GM19468 (cell line): Measurements from ENCODE around the gene GAREM2.

Experiments used
- ATAC-seq: cut with Tn5 transposase; IDR thresholded peaks from one replicate; pipeline ENCODE4 v1.9.1; 2021; ENCODE audit warnings: mild to moderate bottlenecking, moderate library complexity, moderate number of reproducible peaks; ENCODE audit not compliant: unreplicated experiment; ENCODE audit errors: extremely low read depth

GAREM2 gene

GRCh38 chr2:26185954-26186770 lies 13.3 kb downstream of the GAREM2 start:
- ATAC-seq, result no peak

GRCh38 chr2:26187114-26187513 lies 14.2 kb downstream of the GAREM2 start:
- ATAC-seq, result no peak

DNA sequence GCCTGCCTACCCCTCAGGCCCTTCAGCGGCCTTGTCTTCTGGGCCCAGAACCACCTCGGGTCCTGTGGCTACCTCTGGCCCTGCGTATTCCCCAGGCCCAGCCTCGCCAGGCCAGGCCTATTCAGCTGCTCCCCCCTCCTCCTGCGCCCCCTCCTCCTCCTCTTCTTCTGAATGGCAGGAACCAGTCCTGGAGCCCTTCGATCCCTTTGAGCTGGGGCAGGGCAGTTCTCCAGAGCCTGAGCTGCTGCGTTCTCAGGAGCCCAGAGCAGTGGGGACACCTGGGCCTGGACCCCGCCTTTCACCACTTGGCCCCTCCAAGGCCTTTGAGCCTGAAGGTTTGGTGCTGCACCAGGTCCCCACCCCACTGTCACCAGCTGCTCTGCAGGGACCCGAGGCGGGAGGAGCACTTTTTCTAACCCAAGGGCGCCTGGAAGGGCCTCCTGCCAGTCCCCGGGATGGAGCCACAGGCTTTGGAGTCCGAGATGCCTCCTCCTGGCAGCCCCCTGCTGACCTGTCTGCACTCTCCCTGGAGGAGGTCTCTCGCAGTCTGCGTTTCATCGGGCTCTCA lies 14.7 kb downstream of the GAREM2 start:
- ATAC-seq, result no peak

- no peak for ATAC-seq
Measured at GRCh38 chr2:26189123-26189522, 16.2 kb downstream of the GAREM2 start.

DNA sequence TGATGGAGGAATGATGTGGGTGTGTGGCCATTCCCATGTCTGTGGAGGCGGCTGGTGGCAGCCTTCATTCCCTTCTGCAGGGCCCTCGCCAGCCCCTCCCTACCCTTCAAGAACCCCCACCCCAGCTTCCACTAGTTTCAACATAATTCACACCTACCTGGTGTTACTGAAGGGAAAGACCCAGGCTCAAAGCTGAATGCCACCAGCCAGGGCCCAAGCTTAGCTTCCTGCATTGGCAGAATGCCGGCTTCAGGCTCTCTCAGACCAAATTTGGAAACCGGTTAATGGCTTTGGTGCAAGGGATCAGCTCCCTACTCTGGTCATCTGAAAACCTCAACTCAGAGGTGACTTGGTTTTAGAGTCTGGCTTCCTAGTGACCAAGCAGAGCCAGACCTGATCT lies 16.9 kb downstream of the GAREM2 start:
- ATAC-seq, result no peak

DNA sequence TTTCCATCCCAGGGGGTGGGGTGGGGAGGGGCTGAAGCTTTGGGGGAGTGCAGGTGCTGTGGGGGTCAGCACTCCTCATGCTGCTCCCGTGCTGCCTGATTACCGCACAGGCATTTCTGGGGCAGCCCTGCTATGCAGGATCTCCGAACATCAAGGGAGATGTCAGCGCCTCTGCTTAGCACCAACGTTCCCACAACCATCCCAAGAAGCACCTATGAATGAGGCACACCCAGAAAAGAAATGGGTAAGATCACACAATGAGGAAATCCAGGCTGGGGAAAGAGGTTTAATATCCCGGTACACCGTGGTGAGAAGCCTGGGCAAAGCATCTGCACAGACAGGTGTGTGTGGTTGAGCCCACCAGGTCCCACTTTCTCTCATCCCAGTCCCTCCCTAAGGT lies 17.5 kb downstream of the GAREM2 start:
- no peak for ATAC-seq

GRCh38 chr2:26191316-26192159 lies 18.6 kb downstream of the GAREM2 start:
- ATAC-seq, result no peak

GRCh38 chr2:26193578-26194231 lies 20.8 kb downstream of the GAREM2 start:
- ATAC-seq, result no peak

GRCh38 chr2:26195040-26195984 lies 22.4 kb downstream of the GAREM2 start:
- no peak for ATAC-seq

- ATAC-seq, result no peak
Measured at GRCh38 chr2:26196683-26197418, 24.0 kb downstream of the GAREM2 start.

DNA sequence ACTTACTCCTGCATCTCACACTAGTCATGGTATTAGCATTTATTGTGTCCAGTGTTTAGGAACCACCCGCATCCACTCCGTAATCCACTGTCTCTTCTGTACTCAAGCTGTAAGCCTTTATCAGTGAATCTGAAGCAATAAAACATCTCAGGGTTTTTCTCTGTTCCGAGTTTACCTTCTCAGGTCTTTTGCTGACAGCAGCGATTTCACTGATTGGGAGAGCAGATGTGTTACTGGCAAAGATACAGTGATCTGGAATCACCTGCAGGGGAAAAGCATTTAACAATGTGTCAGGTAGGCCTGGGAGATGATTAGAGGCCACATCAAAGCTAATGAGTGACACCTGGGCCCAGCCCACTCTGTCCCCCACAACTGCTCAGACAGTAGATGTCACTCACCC lies 24.6 kb downstream of the GAREM2 start:
- no peak for ATAC-seq

DNA sequence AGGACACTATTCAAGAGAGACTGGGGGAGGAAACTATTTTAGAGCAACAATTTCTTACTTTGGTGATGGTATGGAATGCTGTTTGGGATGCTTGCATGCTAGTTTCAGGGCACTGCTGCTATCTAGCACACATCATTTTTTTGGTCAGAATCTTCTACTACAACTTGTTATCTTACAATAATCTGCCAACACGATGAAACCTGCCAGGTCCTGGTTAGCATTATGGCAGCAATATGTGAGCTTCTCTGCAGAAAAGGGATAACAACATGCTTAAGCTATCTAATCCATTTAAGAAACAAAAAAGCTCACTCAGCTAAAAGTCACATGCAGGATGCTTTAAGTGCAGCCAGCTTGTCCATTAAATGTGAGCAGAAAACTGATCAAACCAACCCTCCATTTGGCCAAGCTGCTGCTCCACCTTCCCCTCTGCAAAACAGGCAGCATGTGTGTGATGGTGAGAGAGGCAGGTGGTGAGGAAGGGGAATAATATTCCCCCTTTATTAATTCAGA lies 30.1 kb downstream of the GAREM2 start:
- no peak for ATAC-seq

DNA sequence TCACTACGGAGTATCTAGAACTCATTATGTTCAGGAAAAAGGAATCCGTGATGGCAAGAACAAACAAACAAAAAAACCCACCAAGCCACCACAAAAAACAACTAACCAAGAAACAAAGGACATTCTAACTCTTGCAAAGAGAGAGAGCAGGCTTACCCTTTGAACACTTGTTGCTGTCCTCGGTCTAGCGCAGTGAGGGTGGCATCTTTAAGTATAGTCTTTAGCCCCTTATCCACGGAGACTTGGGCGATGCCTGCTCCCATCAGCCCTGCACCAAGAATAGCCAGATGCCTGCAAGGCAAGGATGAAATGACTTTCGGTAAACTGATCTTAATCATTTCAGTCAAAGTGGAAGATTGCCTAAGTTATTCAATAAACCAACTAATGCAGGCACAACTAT lies 31.0 kb downstream of the GAREM2 start:
- no peak for ATAC-seq

DNA sequence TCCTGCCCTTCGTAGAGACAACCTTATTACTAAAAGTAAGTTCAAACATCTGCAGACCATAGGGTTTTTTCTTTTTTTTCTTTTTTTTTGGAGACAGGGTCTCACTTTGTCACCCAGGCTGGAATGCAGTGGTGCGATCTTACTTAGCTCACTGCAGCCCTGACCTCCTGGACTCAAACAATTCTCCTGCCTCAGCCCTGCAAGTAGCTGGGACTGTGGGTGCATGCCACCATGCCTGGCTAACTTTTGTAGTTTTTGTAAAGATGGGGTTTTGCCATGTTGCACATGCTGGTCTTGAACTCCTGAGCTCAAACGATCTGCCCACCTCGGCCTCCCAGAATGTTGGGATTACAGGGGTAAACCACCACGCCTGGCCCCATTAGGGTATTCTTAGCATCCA lies 39.1 kb downstream of the GAREM2 start:
- no peak for ATAC-seq

DNA sequence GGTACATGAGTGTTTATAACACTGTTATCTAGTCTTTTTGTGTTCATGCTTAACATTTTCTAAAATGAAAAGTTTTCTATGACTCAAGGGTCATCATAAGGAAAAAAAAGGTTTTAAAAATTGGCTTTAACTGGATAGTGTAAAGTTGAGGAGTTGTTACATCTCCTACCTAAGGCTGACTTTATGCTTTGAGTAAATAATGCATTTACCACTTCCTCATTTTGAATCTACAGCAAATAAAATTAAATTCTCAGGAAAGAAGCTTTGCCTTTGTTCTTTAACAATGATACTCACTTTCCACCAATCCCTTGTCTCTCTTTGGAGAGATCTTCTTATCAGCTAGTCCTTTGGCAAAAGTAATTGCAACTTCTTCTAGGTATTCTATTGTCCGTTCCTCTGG lies 41.9 kb downstream of the GAREM2 start:
- ATAC-seq, result no peak

DNA sequence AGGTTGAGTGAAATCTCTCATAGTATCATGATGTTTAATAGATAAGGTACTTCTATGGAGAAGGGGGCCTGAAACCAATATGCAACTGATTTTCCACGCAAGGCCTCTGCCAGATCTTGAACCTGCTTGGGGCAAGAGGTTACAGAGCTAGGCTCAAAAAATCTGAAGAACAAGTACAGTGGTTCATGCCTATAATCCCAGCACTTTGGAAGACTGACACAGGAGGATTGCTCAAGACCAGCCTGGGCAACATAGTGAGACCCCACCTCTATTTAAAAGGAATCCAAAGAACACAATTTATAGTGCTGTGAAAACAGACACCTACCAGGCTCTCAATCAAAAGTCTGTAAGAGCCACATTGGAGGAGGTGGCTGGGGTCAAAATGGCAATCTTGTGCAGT lies 42.9 kb downstream of the GAREM2 start:
- no peak for ATAC-seq

DNA sequence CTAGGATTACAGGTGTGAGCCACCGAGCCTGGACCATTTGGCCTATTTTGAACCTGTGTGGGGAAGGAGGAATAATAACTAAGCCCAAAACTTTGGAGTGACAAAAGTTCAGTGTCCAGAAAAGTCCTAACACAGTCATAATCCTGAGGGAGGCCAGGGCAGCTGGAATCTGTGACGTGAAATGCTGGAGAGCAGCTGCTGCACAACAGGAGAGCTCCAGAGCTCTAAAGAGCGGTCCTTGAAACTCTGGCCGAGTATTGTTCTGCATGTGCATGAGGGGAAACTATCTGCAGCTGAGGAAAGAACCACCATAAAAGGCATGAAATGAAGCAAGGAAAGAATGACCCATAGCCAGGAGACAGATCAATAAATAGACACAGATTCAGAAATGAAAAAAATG lies 43.7 kb downstream of the GAREM2 start:
- ATAC-seq, result no peak

GRCh38 chr2:26217720-26218119 lies 44.8 kb downstream of the GAREM2 start:
- no peak for ATAC-seq

GRCh38 chr2:26223018-26223417 lies 50.1 kb downstream of the GAREM2 start:
- ATAC-seq, result no peak
